ENCODE data around the gene PTTG1IP.

DNA sequence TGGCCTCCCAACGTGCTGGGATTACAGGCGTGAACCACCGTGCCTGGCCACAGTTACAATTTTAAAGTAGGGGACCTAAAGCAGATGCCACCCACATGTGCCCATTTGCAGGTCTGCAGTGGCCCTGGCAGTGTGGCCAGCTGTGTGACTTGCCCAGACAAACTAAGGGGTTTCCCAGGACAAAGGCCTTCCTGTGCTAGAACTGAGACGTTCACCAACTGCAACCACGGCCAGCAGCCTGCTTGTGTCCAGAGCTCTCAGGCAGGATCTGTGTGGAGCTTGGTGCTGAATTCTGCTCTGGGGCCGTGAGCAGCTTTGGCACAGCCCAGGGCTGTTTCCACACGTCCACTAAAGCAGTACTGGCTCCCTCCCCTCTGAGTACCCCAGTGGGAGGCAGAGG lies 10.6 kb upstream of the PTTG1IP start:
- no peak for TF ChIP-seq POLR2A (IDR thresholded peaks at IDR 0.05)
- TF ChIP-seq, protein P1, sequence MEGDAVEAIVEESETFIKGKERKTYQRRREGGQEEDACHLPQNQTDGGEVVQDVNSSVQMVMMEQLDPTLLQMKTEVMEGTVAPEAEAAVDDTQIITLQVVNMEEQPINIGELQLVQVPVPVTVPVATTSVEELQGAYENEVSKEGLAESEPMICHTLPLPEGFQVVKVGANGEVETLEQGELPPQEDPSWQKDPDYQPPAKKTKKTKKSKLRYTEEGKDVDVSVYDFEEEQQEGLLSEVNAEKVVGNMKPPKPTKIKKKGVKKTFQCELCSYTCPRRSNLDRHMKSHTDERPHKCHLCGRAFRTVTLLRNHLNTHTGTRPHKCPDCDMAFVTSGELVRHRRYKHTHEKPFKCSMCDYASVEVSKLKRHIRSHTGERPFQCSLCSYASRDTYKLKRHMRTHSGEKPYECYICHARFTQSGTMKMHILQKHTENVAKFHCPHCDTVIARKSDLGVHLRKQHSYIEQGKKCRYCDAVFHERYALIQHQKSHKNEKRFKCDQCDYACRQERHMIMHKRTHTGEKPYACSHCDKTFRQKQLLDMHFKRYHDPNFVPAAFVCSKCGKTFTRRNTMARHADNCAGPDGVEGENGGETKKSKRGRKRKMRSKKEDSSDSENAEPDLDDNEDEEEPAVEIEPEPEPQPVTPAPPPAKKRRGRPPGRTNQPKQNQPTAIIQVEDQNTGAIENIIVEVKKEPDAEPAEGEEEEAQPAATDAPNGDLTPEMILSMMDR (IDR thresholded peaks at IDR 0.05): no peak
